Measurements from ENCODE around the gene ACTL8. TPM values are rescaled to one million over a fixed set of nuclear protein-coding genes. Genes with fewer than 3 reads are reported as not detected.

ACTL8 gene
- total and polyA plus RNA-seq, 2 experiments from 2014 or later, result 0.38 to 0.71 TPM

- H2AFZ ChIP-seq, result no peak overlapping the region
- Mint-ChIP-seq H3K4me1 (peaks cover 9% of the 10 kb centered on the region), H3K27me3 (ENCODE audit: insufficient read depth, low read depth, poor library complexity) (peaks cover 4% of the 10 kb centered on the region), H3K36me3 (ENCODE audit: low read depth) (no peaks in the 10 kb centered on the region), H3K4me3 (no peak overlapping the region), H3K27ac (no peak overlapping the region), H3K9me3 (no peaks in the 10 kb centered on the region)
- H3F3A ChIP-seq (replicated peaks; ENCODE audit: low read depth), result no peaks in the 10 kb centered on the region
- no peak overlapping the region for H3K27ac ChIP-seq (ENCODE audit: low read depth)
- H4K20me1 ChIP-seq (replicated peaks; ENCODE audit: insufficient read depth), result no peaks in the 10 kb centered on the region
- DNase-seq (ENCODE audit: low spot score), result no peak
- no peaks in the 10 kb centered on the region for H3K27me3 ChIP-seq (ENCODE audit: insufficient read depth)
- no peaks in the 10 kb centered on the region for H3K36me3 ChIP-seq (ENCODE audit: insufficient read depth)
- no peak overlapping the region for H3K4me2 ChIP-seq
- H3K79me2 ChIP-seq (replicated peaks; ENCODE audit: insufficient read depth), result no peaks in the 10 kb centered on the region
- H3K9me2 ChIP-seq (ENCODE audit: insufficient read depth), result no peaks in the 10 kb centered on the region
- ATAC-seq, result no peak
- H3K4me1 ChIP-seq (ENCODE audit: insufficient read depth), result no peaks in the 10 kb centered on the region
- TF ChIP-seq CREB1 (CRISPR knock-in tag; IDR thresholded peaks at IDR 0.05; ENCODE audit: low read depth) (no peak), ZNF331 (CRISPR knock-in tag; IDR thresholded peaks at IDR 0.05; ENCODE audit: low read depth) (no peak), NANOG (IDR thresholded peaks at IDR 0.05; ENCODE audit: borderline replicate concordance) (no peak), POLR2AphosphoS5 (IDR thresholded peaks at IDR 0.05; ENCODE audit: low read depth) (no peak), ZNF114 (CRISPR knock-in tag; IDR thresholded peaks at IDR 0.05) (no peak)
- TF ChIP-seq, protein P1, sequence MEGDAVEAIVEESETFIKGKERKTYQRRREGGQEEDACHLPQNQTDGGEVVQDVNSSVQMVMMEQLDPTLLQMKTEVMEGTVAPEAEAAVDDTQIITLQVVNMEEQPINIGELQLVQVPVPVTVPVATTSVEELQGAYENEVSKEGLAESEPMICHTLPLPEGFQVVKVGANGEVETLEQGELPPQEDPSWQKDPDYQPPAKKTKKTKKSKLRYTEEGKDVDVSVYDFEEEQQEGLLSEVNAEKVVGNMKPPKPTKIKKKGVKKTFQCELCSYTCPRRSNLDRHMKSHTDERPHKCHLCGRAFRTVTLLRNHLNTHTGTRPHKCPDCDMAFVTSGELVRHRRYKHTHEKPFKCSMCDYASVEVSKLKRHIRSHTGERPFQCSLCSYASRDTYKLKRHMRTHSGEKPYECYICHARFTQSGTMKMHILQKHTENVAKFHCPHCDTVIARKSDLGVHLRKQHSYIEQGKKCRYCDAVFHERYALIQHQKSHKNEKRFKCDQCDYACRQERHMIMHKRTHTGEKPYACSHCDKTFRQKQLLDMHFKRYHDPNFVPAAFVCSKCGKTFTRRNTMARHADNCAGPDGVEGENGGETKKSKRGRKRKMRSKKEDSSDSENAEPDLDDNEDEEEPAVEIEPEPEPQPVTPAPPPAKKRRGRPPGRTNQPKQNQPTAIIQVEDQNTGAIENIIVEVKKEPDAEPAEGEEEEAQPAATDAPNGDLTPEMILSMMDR (conservative IDR thresholded peaks at IDR 0.05; ENCODE audit: low read depth in 2 of 2), result no peak
- no peak overlapping the region for H3K4me3 ChIP-seq
These were observed 20.7 kb downstream of the ACTL8 start for GRCh38 chr1:17775796-17776195.

DNA sequence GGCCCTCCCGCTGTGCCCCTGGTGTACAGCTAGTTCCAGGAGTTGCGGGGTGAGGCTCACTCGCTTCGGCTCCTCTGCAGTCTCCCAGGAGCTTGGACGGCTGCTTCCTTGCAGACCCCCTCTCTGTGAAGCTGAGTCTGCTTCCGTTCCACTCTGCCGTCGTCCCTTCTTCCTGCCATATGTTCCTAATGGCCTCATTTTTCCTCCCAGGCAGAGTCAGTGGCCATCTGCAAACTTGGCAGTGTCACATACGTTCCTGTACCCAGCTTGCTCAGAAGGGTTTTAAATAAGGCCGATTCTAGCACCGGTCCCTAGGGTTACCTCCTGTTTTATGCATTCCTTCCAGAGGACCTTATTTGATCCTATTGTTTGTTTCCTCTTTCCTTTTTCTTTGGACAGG is 21.3 kb downstream of the ACTL8 start:
- Mint-ChIP-seq H3K27me3 (ENCODE audit: insufficient read depth, low read depth, poor library complexity) (peaks cover 4% of the 10 kb centered on the region), H3K4me3 (no peak overlapping the region), H3K4me1 (peaks cover 9% of the 10 kb centered on the region), H3K9me3 (no peaks in the 10 kb centered on the region), H3K36me3 (ENCODE audit: low read depth) (no peaks in the 10 kb centered on the region), H3K27ac (no peak overlapping the region)
- no peaks in the 10 kb centered on the region for H3K9me2 ChIP-seq (ENCODE audit: insufficient read depth)
- H3K4me2 ChIP-seq, result no peak overlapping the region
- H4K20me1 ChIP-seq (replicated peaks; ENCODE audit: insufficient read depth), result no peaks in the 10 kb centered on the region
- H3K79me2 ChIP-seq (replicated peaks; ENCODE audit: insufficient read depth), result no peaks in the 10 kb centered on the region
- H3F3A ChIP-seq (replicated peaks; ENCODE audit: low read depth), result no peaks in the 10 kb centered on the region
- ATAC-seq (no peak), DNase-seq (ENCODE audit: low spot score) (no peak)
- no peaks in the 10 kb centered on the region for H3K36me3 ChIP-seq (ENCODE audit: insufficient read depth)
- H3K4me1 ChIP-seq (ENCODE audit: insufficient read depth), result no peaks in the 10 kb centered on the region
- no peaks in the 10 kb centered on the region for H3K27me3 ChIP-seq (ENCODE audit: insufficient read depth)
- H3K4me3 ChIP-seq, result no peak overlapping the region
- H2AFZ ChIP-seq, result no peak overlapping the region
- H3K27ac ChIP-seq (ENCODE audit: low read depth), result no peak overlapping the region
- TF ChIP-seq, protein P1 (conservative IDR thresholded peaks at IDR 0.05; ENCODE audit: low read depth in 2 of 2), result no peak
- TF ChIP-seq JUNB (IDR thresholded peaks at IDR 0.05; ENCODE audit: unreplicated experiment), result no peak
- TF ChIP-seq STAT1 (IDR thresholded peaks at IDR 0.05; ENCODE audit: unreplicated experiment), result no peak
- TF ChIP-seq ZNF462 (CRISPR knock-in tag; IDR thresholded peaks at IDR 0.05), result no peak
